Pancreas (tissue), 10 donors: ENCODE results near the gene CDH19. TPM values are rescaled to one million over a fixed set of nuclear protein-coding genes. Genes with fewer than 3 reads are reported as not detected.

Source experiments
- ATAC-seq, 4 donors: fragments of 200-7000 bp; cut with Tn5 transposase; one replicate each; pipeline versions ENCODE4 v1.8.0 to v1.9.1; 2020; ENCODE audit warnings: mild to moderate bottlenecking in 4 of 4, moderate library complexity in 4 of 4
- DNase-seq, 6 donors: peaks; one replicate each; pipeline ENCODE4 v3.0.0-alpha.2; 2020
- FAIRE-seq: peaks from 2 replicates; lab custom pipeline; 2012; peaks lifted over from hg19 to GRCh38; lab: Jason Lieb, UNC
- H3K27ac ChIP-seq, 4 donors: fragments of 200-600 bp; sonication (generic); 1 replicate in 3 of 4; 2 replicates in 1 of 4; pipeline versions ENCODE4 v1.5.0 to v1.8.0; 2020
- H3K27me3 ChIP-seq, 4 donors: fragments of 200-600 bp; one replicate each; pipeline ENCODE4 v1.8.0; 2021
- H3K36me3 ChIP-seq, 3 donors: fragments of 200-600 bp; sonication (generic) in 1 of 3; one replicate each; pipeline versions ENCODE4 v1.5.0 to v1.8.0; 2020 to 2021
- H3K4me1 ChIP-seq, 3 donors: fragments of 200-600 bp; one replicate each; pipeline ENCODE4 v1.8.0; 2021
- H3K4me3 ChIP-seq, 4 donors: fragments of 200-600 bp; sonication (generic) in 2 of 4; one replicate each; pipeline versions ENCODE4 v1.5.0 to v1.8.0; 2020 to 2021
- H3K9me3 ChIP-seq, 4 donors: fragments of 200-600 bp; one replicate each; pipeline ENCODE4 v1.8.0; 2021
- CTCF ChIP-seq, 4 donors: fragments of 200-600 bp; sonication (generic) in 3 of 4; IDR thresholded peaks; one replicate each; pipeline versions ENCODE4 v1.5.0 to v1.8.0; 2021; ENCODE audit warnings: antibody characterized with exemption in 4 of 4
- WGBS, 2 donors: extraction: QIAGEN DNeasy Blood & Tissue Kit; methylation state at CpG; one replicate each; pipeline ENCODE4 v1.1.7; 2013; 5-methylcytosine and 5-hydroxymethylcytosine counted together
- intact Hi-C, 3 donors: fragments of 100-400 bp; cut with DNase I; formaldehyde crosslinking; loops; one replicate each; pipeline versions ENCODE4 v1.11.1 to v1.14.2; 2022
- polyA plus RNA-seq, 2 donors: library from polyadenylated mRNA; stranded (reverse); fragments of 200-250 nt; gene quantifications; one replicate each; pipeline ENCODE4 v1.2.3, GENCODE V29; 2013
- total RNA-seq, 6 donors: library from RNA; stranded (reverse); fragmentation: NEBNext Ultra II Directional in 4 of 6; extraction: Animal tissue kit (Norgen Biotek cat#: 25700) in 4 of 6; gene quantifications; one replicate each; pipeline versions ENCODE4 v1.2.1 to v1.2.4, GENCODE V29; 2021 to 2023
- donor health status: healthy with polysubstance abuse.
- donor health status: DM: no; HTN: no; CAD: no; lungs with moderate emphysema.
- donor health status: DM: no; HTN: no; CAD: no.
- donor health status: control.
- donor health status: control.
- donor health status: Bipolar disorder and iron deficiency.
- donor health status: DM: yes; HTN: yes; CAD: no.
- donor health status: DM: no; HTN: no; CAD: no.
- donor health status: DM: no; HTN: no; CAD: no.
- donor health status: DM: yes; HTN: yes; CAD: no.

Gene CDH19
- total and polyA plus RNA-seq, 8 donors = 0.20 to 1.4 (median 0.46) TPM

GRCh38 chr18:66511792-66512191 is 92.1 kb downstream of the CDH19 start:
- intact Hi-C loops = no loop called here
- Histone ChIP-seq H3K4me1 (no peaks in the 10 kb centered on the region), H3K4me3 (no peak overlapping the region), H3K9me3 (no peaks in the 10 kb centered on the region), H3K36me3 (no peaks in the 10 kb centered on the region), H3K27ac (peak overlapping the region in 2 of 4 donors; percentile 12 to 27), H3K27me3 (no peaks in the 10 kb centered on the region)
- no peak for TF ChIP-seq CTCF (IDR thresholded peaks at IDR 0.05)
- no peak for DNase-seq
- peak in 2 of 4 donors; percentile 66 to 67 for ATAC-seq
- FAIRE-seq = no peak

- no peak for ATAC-seq
Measured at GRCh38 chr18:66511289-66511688, 92.6 kb downstream of the CDH19 start.

GRCh38 chr18:66510357-66511045 is 93.4 kb downstream of the CDH19 start:
- Histone ChIP-seq H3K4me3 (no peak overlapping the region), H3K36me3 (no peaks in the 10 kb centered on the region), H3K9me3 (no peaks in the 10 kb centered on the region), H3K27me3 (no peaks in the 10 kb centered on the region), H3K27ac (no peak overlapping the region), H3K4me1 (no peaks in the 10 kb centered on the region)
- ATAC-seq = no peak
- no peak for DNase-seq
- intact Hi-C loops = no loop called here
- 71 to 76% methylated on average over 5 of the region's 5 CpGs for WGBS, 2 donors
- TF ChIP-seq CTCF (IDR thresholded peaks at IDR 0.05) = no peak
- peak; percentile 89 for FAIRE-seq

More at GRCh38 chr18:66511289-66511688, 92.6 kb downstream of the CDH19 start:
- no peak for TF ChIP-seq CTCF (IDR thresholded peaks at IDR 0.05)
- DNase-seq (no peak), FAIRE-seq (no peak)
- 46 to 57% methylated on average over 2 of the region's 2 CpGs for WGBS, 2 donors
- Histone ChIP-seq H3K27ac (peak overlapping the region in 2 of 4 donors; percentile 12 to 27), H3K27me3 (no peaks in the 10 kb centered on the region), H3K9me3 (no peaks in the 10 kb centered on the region), H3K4me1 (no peaks in the 10 kb centered on the region), H3K36me3 (no peaks in the 10 kb centered on the region), H3K4me3 (no peak overlapping the region)
- intact Hi-C loops = no loop called here

GRCh38 chr18:66508937-66509336 is 95.0 kb downstream of the CDH19 start:
- no peak for DNase-seq
- Histone ChIP-seq H3K27ac (no peak overlapping the region), H3K4me3 (no peak overlapping the region), H3K27me3 (no peaks in the 10 kb centered on the region), H3K36me3 (no peaks in the 10 kb centered on the region), H3K9me3 (no peaks in the 10 kb centered on the region), H3K4me1 (no peaks in the 10 kb centered on the region)
- no peak for TF ChIP-seq CTCF (IDR thresholded peaks at IDR 0.05)
- no peak for FAIRE-seq
- 78 to 81% methylated on average over 3 of the region's 3 CpGs for WGBS, 2 donors
- ATAC-seq = no peak
- intact Hi-C loops = no loop called here

GRCh38 chr18:66506178-66506577 is 97.7 kb downstream of the CDH19 start:
- no peaks in the 10 kb centered on the region for H3K36me3 ChIP-seq
- DNase-seq (no peak), FAIRE-seq (no peak), ATAC-seq (no peak)
- WGBS, 2 donors = 56 to 77% methylated on average over 1 of the region's 1 CpG
- H3K4me1 ChIP-seq = no peaks in the 10 kb centered on the region
- H3K27me3 ChIP-seq = no peaks in the 10 kb centered on the region
- no peak overlapping the region for H3K27ac ChIP-seq
- H3K4me3 ChIP-seq = no peak overlapping the region
- no peaks in the 10 kb centered on the region for H3K9me3 ChIP-seq
- intact Hi-C loops = no loop called here
- no peak for TF ChIP-seq CTCF (IDR thresholded peaks at IDR 0.05)
